ENCODE measurements around the gene IL1RAPL2.
"Not testable (repeated sequence)": the region's sequence is repeated elsewhere in the genome, so short reads cannot be mapped to it uniquely, and the experiment has no call there.

The IL1RAPL2 gene

GRCh38 chrX:105645667-105646357 lies 1079.8 kb downstream of the IL1RAPL2 start:
- DNase-seq, result no peak

GRCh38 chrX:105646592-105647372 lies 1080.8 kb downstream of the IL1RAPL2 start:
- no peak for DNase-seq

- no peak for DNase-seq
Measured at GRCh38 chrX:105647749-105648148, 1081.8 kb downstream of the IL1RAPL2 start.

GRCh38 chrX:105648732-105649131 lies 1082.7 kb downstream of the IL1RAPL2 start:
- DNase-seq, result no peak

- DNase-seq, result no peak
Measured at GRCh38 chrX:105650577-105650976, 1084.6 kb downstream of the IL1RAPL2 start.

- DNase-seq, result no peak
Measured at GRCh38 chrX:105650986-105651385, 1085.0 kb downstream of the IL1RAPL2 start.

- DNase-seq, result no peak
Measured at GRCh38 chrX:105653891-105654290, 1087.9 kb downstream of the IL1RAPL2 start.

- no peak for DNase-seq
Measured at GRCh38 chrX:105658136-105658535, 1092.1 kb downstream of the IL1RAPL2 start.

- no peak for DNase-seq
Measured at GRCh38 chrX:105662248-105662647, 1096.2 kb downstream of the IL1RAPL2 start.

GRCh38 chrX:105664243-105664642 lies 1098.2 kb downstream of the IL1RAPL2 start:
- no peak for DNase-seq

- DNase-seq, result not testable (repeated sequence)
Measured at GRCh38 chrX:105684288-105684687, 1118.3 kb downstream of the IL1RAPL2 start.

GRCh38 chrX:105694839-105695238 lies 1128.8 kb downstream of the IL1RAPL2 start:
- DNase-seq, result no peak

GRCh38 chrX:105695451-105695850 lies 1129.5 kb downstream of the IL1RAPL2 start:
- DNase-seq, result no peak

- no peak for DNase-seq
Measured at GRCh38 chrX:105696870-105697269, 1130.9 kb downstream of the IL1RAPL2 start.

GRCh38 chrX:105697984-105698781 lies 1132.2 kb downstream of the IL1RAPL2 start:
- DNase-seq, result no peak

- DNase-seq, result no peak
Measured at GRCh38 chrX:105700331-105700730, 1134.3 kb downstream of the IL1RAPL2 start.

- no peak for DNase-seq
Measured at GRCh38 chrX:105701310-105702052, 1135.5 kb downstream of the IL1RAPL2 start.

- DNase-seq, result no peak
Measured at GRCh38 chrX:105703876-105704275, 1137.9 kb downstream of the IL1RAPL2 start.

GRCh38 chrX:105706041-105706440 lies 1140.0 kb downstream of the IL1RAPL2 start:
- DNase-seq, result no peak

GRCh38 chrX:105711805-105712204 lies 1145.8 kb downstream of the IL1RAPL2 start:
- DNase-seq, result no peak

- no peak for DNase-seq
Measured at GRCh38 chrX:105715746-105716145, 1149.7 kb downstream of the IL1RAPL2 start.

GRCh38 chrX:105723966-105724735 lies 1158.2 kb downstream of the IL1RAPL2 start:
- no peak for DNase-seq
